ENCODE measurements around the gene NACC2.

GRCh38 chr9:135985889-135986288 is 109.2 kb downstream of the NACC2 start:
- no peak for TF ChIP-seq CTCF (IDR thresholded peaks at IDR 0.05)
- TF ChIP-seq POLR2A (IDR thresholded peaks at IDR 0.05): no peak
- TF ChIP-seq EP300 (IDR thresholded peaks at IDR 0.05): no peak
